ENCODE measurements around the gene ODAD3.

ODAD3 gene

GRCh38 chr19:11446652-11447301 is 11.9 kb upstream of the ODAD3 start:
- H3K4me3 Mint-ChIP-seq = no peak overlapping the region
- no peaks in the 10 kb centered on the region for H3K9me3 Mint-ChIP-seq
- peaks cover 21% of the 10 kb centered on the region for H3K36me3 Mint-ChIP-seq (ENCODE audit: low read depth)
- peak overlapping the region; percentile 89 for H3K27ac Mint-ChIP-seq
- peaks cover 12% of the 10 kb centered on the region for H3K4me1 Mint-ChIP-seq
- H3K27me3 Mint-ChIP-seq (ENCODE audit: low read depth, poor library complexity) = no peaks in the 10 kb centered on the region
- TF ChIP-seq CTCF (IDR thresholded peaks at IDR 0.05) = peak; percentile 65
- DNase-seq = peak; percentile 82

GRCh38 chr19:11446271-11446651 is 11.3 kb upstream of the ODAD3 start:
- no peaks in the 10 kb centered on the region for H3K9me3 Mint-ChIP-seq
- H3K4me3 Mint-ChIP-seq = no peak overlapping the region
- H3K27me3 Mint-ChIP-seq (ENCODE audit: low read depth, poor library complexity) = no peaks in the 10 kb centered on the region
- H3K27ac Mint-ChIP-seq = no peak overlapping the region
- H3K4me1 Mint-ChIP-seq = peaks cover 11% of the 10 kb centered on the region
- DNase-seq = no peak
- no peak for TF ChIP-seq CTCF (IDR thresholded peaks at IDR 0.05)
- H3K36me3 Mint-ChIP-seq (ENCODE audit: low read depth) = peaks cover 24% of the 10 kb centered on the region

GRCh38 chr19:11445141-11445540 is 10.2 kb upstream of the ODAD3 start:
- DNase-seq = no peak
- Mint-ChIP-seq H3K27me3 (ENCODE audit: low read depth, poor library complexity) (no peaks in the 10 kb centered on the region), H3K4me3 (no peak overlapping the region), H3K9me3 (no peaks in the 10 kb centered on the region), H3K4me1 (peaks cover 14% of the 10 kb centered on the region), H3K36me3 (ENCODE audit: low read depth) (peaks cover 34% of the 10 kb centered on the region), H3K27ac (peak overlapping the region; percentile 64)
- TF ChIP-seq CTCF (IDR thresholded peaks at IDR 0.05) = no peak

GRCh38 chr19:11444059-11444458 is 9.1 kb upstream of the ODAD3 start:
- no peak for TF ChIP-seq CTCF (IDR thresholded peaks at IDR 0.05)
- H3K4me1 Mint-ChIP-seq = peaks cover 14% of the 10 kb centered on the region
- H3K36me3 Mint-ChIP-seq (ENCODE audit: low read depth) = peaks cover 28% of the 10 kb centered on the region
- DNase-seq = no peak
- H3K9me3 Mint-ChIP-seq = no peaks in the 10 kb centered on the region
- H3K27ac Mint-ChIP-seq = no peak overlapping the region
- no peak overlapping the region for H3K4me3 Mint-ChIP-seq
- H3K27me3 Mint-ChIP-seq (ENCODE audit: low read depth, poor library complexity) = no peaks in the 10 kb centered on the region

GRCh38 chr19:11437955-11438354 is 3.0 kb upstream of the ODAD3 start:
- H3K9me3 Mint-ChIP-seq = no peaks in the 10 kb centered on the region
- H3K36me3 Mint-ChIP-seq (ENCODE audit: low read depth) = peaks cover 38% of the 10 kb centered on the region
- no peak for TF ChIP-seq CTCF (IDR thresholded peaks at IDR 0.05)
- H3K27me3 Mint-ChIP-seq (ENCODE audit: low read depth, poor library complexity) = no peaks in the 10 kb centered on the region
- no peak overlapping the region for H3K27ac Mint-ChIP-seq
- peaks cover 37% of the 10 kb centered on the region for H3K4me1 Mint-ChIP-seq
- peak overlapping the region; percentile 99 for H3K4me3 Mint-ChIP-seq
- DNase-seq = no peak

- H3K27ac Mint-ChIP-seq = peak overlapping the region; percentile 99
- no peak for TF ChIP-seq CTCF (IDR thresholded peaks at IDR 0.05)
- no peaks in the 10 kb centered on the region for H3K9me3 Mint-ChIP-seq
- peaks cover 32% of the 10 kb centered on the region for H3K4me1 Mint-ChIP-seq
- H3K4me3 Mint-ChIP-seq = peak overlapping the region; percentile 99
- no peaks in the 10 kb centered on the region for H3K27me3 Mint-ChIP-seq (ENCODE audit: low read depth, poor library complexity)
- DNase-seq = peak; percentile 43
- peaks cover 24% of the 10 kb centered on the region for H3K36me3 Mint-ChIP-seq (ENCODE audit: low read depth)
Observed at GRCh38 chr19:11435833-11436313, 952 bp upstream of the ODAD3 start.

Data from nephron progenitor cell (in vitro differentiated cells).